K562 (cell line): Measurements from ENCODE around the gene ZDHHC11.
"Not testable (repeated sequence)": the region's sequence is repeated elsewhere in the genome, so short reads cannot be mapped to it uniquely, and the experiment has no call there.

Experiments
- BRD4 ChIP-seq: fragments of 200-600 bp; sonication (generic); IDR thresholded peaks from 2 replicates; pipeline ENCODE4 v1.6.1; 2017; ENCODE audit warnings: inconsistent platforms
- CBX5 ChIP-seq: IDR thresholded peaks from 2 replicates; pipeline ENCODE4 v1.6.1; 2014; ENCODE audit warnings: low read depth, borderline replicate concordance
- CTCF ChIP-seq, 3 experiments: IDR thresholded peaks in 2 of 3; conservative IDR thresholded peaks in 1 of 3; 2 replicates each; pipeline ENCODE4 v1.5.1; 2011 to 2012; ENCODE audit warnings: low read length in 3 of 3, mild to moderate bottlenecking in 3 of 3, control low read depth in 2 of 3, improper control_type of control experiment in 1 of 3, inconsistent platforms in 1 of 3, low read depth in 1 of 3, mixed read lengths in 1 of 3, moderate library complexity in 1 of 3; ENCODE audit not compliant: insufficient read depth in 2 of 3
- HCFC1 ChIP-seq: IDR thresholded peaks from 2 replicates; pipeline ENCODE4 v1.6.1; 2012; ENCODE audit warnings: low read depth, low read length, improper control_type of control experiment
- LEF1 ChIP-seq: fragments of 450-650 bp; IDR thresholded peaks from 2 replicates; pipeline ENCODE4 v1.6.1; 2016; ENCODE audit warnings: mild to moderate bottlenecking
- MAZ ChIP-seq, 2 experiments: fragments of 450-650 bp in 1 of 2; sonication (generic) in 1 of 2; formaldehyde crosslinking; IDR thresholded peaks in 1 of 2; conservative IDR thresholded peaks in 1 of 2; 2 replicates each; pipeline versions ENCODE4 v1.4.0 to v1.5.0; 2020; ENCODE audit warnings: mild to moderate bottlenecking in 1 of 2, missing genetic modification reagents in 1 of 2
- NR1H2 ChIP-seq: sonication (generic); formaldehyde crosslinking; IDR thresholded peaks from 2 replicates; pipeline ENCODE4 v1.4.0; 2020; ENCODE audit warnings: mild to moderate bottlenecking, missing genetic modification reagents
- SMAD1 ChIP-seq: fragments of 150-350 bp; IDR thresholded peaks from 2 replicates; pipeline ENCODE4 v1.6.1; 2014; ENCODE audit warnings: low read length, low read depth; ENCODE audit not compliant: partially characterized antibody
- SMAD2 ChIP-seq: fragments of 150-350 bp; IDR thresholded peaks from 2 replicates; pipeline ENCODE4 v1.6.1; 2014; ENCODE audit warnings: low read depth, mild to moderate bottlenecking, low read length
- ZC3H11A ChIP-seq: IDR thresholded peaks from 2 replicates; pipeline ENCODE4 v1.6.1; 2012; ENCODE audit warnings: low read depth, low read length, improper control_type of control experiment
- ZNF121 ChIP-seq: sonication (generic); formaldehyde crosslinking; conservative IDR thresholded peaks from 2 replicates; pipeline ENCODE4 v1.8.0; 2022; ENCODE audit warnings: missing genetic modification reagents
- ZNF282 ChIP-seq: sonication (generic); formaldehyde crosslinking; IDR thresholded peaks from 2 replicates; pipeline ENCODE4 v1.8.1; 2023; ENCODE audit warnings: missing genetic modification reagents
- TF ChIP-seq, protein P1 (sequence below): IDR thresholded peaks from 3 replicates; pipeline ENCODE4 v1.6.1; 2011; ENCODE audit warnings: borderline replicate concordance, mild to moderate bottlenecking; ENCODE audit not compliant: insufficient read length, insufficient read depth
- TF ChIP-seq, protein P2 (sequence below), 2 experiments: IDR thresholded peaks in 1 of 2; conservative IDR thresholded peaks in 1 of 2; 2 replicates each; pipeline ENCODE4 v1.6.1; 2016; ENCODE audit warnings: low read depth in 2 of 2, mild to moderate bottlenecking in 1 of 2, missing compliant biosample characterization in 1 of 2, missing genetic modification characterization in 1 of 2, moderate library complexity in 1 of 2

DNA sequence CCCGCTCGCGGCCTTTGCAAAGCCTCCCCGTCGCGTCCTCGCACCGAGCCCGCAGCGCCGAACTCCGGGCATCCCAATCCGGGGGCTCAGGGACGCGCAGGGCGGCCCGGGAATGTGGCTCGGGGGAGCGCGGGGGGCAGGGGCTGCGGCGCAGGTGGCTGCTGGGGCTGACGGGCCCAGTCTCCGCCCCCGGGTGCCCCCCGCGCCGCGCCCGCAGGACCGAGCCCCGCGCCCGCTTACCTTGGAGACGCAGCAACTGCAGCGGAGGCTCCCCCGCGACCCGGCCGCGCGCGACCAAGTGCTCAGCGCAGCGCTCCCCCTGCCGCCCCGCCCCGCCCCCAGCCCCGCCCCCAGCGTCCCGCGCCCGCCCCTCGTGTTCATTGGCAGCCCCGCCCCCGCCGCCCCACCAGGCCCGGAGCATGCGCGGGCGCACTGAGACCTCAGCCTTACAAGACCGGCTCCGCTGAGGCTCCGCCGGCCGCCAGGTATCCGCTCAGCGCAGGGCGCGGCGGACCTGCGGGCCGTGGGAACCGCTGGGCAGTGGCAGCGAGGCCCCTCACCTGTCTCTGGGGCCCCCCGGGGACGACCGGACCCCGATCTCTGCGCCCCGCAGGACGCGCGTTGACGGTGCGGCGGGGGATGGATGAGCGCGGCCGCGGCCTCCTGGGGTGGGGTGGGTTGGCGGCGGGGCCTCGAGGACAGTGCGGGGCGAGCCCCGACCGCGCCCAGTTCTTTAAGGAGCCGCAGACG, 66.2 kb downstream of the ZDHHC11 start, which contains the start of gene ZDHHC11B:
- not testable (repeated sequence) for TF ChIP-seq NR1H2; SMAD2; LEF1; ZNF121 (CRISPR knock-in tag); CBX5; MAZ (CRISPR knock-in tag; conservative IDR thresholded peaks at IDR 0.05 in 1 of 2, IDR thresholded peaks at IDR 0.05 in 1 of 2); SMAD1; CTCF (IDR thresholded peaks at IDR 0.05 in 2 of 3, conservative IDR thresholded peaks at IDR 0.05 in 1 of 3; ENCODE audit: insufficient read depth in 2 of 3, low read depth in 1 of 3, low read length in 3 of 3); BRD4; HCFC1; ZNF282; ZC3H11A
- TF ChIP-seq, protein P1, sequence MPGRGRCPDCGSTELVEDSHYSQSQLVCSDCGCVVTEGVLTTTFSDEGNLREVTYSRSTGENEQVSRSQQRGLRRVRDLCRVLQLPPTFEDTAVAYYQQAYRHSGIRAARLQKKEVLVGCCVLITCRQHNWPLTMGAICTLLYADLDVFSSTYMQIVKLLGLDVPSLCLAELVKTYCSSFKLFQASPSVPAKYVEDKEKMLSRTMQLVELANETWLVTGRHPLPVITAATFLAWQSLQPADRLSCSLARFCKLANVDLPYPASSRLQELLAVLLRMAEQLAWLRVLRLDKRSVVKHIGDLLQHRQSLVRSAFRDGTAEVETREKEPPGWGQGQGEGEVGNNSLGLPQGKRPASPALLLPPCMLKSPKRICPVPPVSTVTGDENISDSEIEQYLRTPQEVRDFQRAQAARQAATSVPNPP, result not testable (repeated sequence)
- TF ChIP-seq, protein P2, sequence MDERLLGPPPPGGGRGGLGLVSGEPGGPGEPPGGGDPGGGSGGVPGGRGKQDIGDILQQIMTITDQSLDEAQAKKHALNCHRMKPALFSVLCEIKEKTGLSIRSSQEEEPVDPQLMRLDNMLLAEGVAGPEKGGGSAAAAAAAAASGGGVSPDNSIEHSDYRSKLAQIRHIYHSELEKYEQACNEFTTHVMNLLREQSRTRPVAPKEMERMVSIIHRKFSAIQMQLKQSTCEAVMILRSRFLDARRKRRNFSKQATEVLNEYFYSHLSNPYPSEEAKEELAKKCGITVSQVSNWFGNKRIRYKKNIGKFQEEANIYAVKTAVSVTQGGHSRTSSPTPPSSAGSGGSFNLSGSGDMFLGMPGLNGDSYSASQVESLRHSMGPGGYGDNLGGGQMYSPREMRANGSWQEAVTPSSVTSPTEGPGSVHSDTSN (CRISPR knock-in tag; IDR thresholded peaks at IDR 0.05; ENCODE audit: low read depth), result not testable (repeated sequence)
- TF ChIP-seq, protein P2 (tag; conservative IDR thresholded peaks at IDR 0.05; ENCODE audit: low read depth), result not testable (repeated sequence)
